Measurements from ENCODE around the gene MRPL48. TPM values are rescaled to one million over a fixed set of nuclear protein-coding genes. Genes with fewer than 3 reads are reported as not detected.
"Not testable (repeated sequence)": the region's sequence is repeated elsewhere in the genome, so short reads cannot be mapped to it uniquely, and the experiment has no call there.

MRPL48 gene
- total and polyA plus RNA-seq, 2 donors (not counting 1 experiment from before 2014, with no cell fraction given), result 19.1 to 28.3 TPM

DNA sequence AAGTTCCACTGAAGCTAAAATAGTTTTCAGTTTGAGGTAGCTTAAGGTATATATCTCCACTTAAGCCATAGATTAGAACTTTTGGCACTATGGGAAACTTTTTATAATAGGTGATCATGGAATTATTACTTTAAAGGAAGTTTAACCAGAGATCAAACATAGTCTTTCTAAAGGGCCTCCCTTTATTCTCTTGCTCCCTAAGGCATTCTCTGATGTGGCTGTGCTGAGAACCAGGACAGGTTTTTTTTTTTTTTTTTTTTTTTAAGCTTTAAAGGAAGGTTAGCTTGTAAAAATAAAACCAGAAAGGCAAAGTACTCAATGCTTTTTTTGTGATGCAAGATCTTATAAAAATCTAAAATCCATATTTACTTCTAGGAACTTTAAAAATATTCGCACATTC is 2.9 kb upstream of the MRPL48 start:
- intact Hi-C loops (cut with micrococcal nuclease), result no loop called here

DNA sequence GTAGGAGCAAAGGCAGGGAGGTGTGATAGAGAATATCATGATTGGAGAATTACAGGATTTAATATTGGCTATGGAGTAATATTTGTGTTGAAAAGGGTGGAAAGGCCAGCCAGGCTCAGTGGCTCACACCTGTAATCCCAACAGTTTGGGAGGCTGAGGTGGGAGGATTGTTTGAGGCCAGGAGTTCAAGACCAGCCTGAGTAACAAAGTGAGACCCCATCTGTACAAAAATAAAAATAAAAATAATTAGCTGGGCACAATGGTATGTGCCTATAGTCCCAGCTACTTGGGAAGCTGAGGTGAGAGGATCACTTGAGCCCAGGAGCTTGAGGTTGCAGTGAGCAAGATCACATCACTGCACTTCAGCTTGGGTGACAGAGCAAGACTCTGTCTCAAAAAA is 2.2 kb upstream of the MRPL48 start:
- ATAC-seq (ENCODE audit: low read depth); H3K4me3 Mint-ChIP-seq; H3K4me3 ChIP-seq (ENCODE audit: control extremely low read depth in 1 of 5, extremely low read depth in 1 of 5, insufficient read depth in 1 of 5, low read depth in 2 of 5, low read length in 4 of 5); H3K27me3 Mint-ChIP-seq; H3K27me3 ChIP-seq (replicated peaks in 1 of 4; ENCODE audit: control extremely low read depth in 1 of 4, control insufficient read depth in 3 of 4, insufficient read depth in 4 of 4, low read length in 3 of 4); CTCF ChIA-PET; intact Hi-C loops (cut with micrococcal nuclease); H3K9me3 ChIP-seq (ENCODE audit: control extremely low read depth in 1 of 3, control insufficient read depth in 2 of 3, insufficient read depth in 1 of 3, low read length in 2 of 3); H3K9me3 Mint-ChIP-seq (ENCODE audit: insufficient read depth); H2AFZ ChIP-seq (ENCODE audit: insufficient read depth, low read depth, low read length, poor library complexity, severe bottlenecking); H3K27ac Mint-ChIP-seq; H3K27ac ChIP-seq (ENCODE audit: low read length in 2 of 2); H3K9ac ChIP-seq (ENCODE audit: low read length); H3K4me2 ChIP-seq (replicated peaks; ENCODE audit: low read depth, low read length, poor library complexity, severe bottlenecking); H4K20me1 ChIP-seq (ENCODE audit: control insufficient read depth, insufficient read depth, low read length, poor library complexity, severe bottlenecking); H3K79me2 ChIP-seq (ENCODE audit: control insufficient read depth, insufficient read depth, low read length); H3K36me3 ChIP-seq (replicated peaks in 1 of 2; ENCODE audit: control extremely low read depth in 1 of 2, control insufficient read depth in 1 of 2, extremely low read depth in 1 of 2, insufficient read depth in 2 of 2, low read length in 1 of 2); DNase-seq: not testable (repeated sequence)
- H3K4me1 Mint-ChIP-seq, result peaks cover 20% of the 10 kb centered on the region
- H3K4me1 ChIP-seq (ENCODE audit: control insufficient read depth in 2 of 2, insufficient read depth in 2 of 2, low read length in 2 of 2), result peaks cover 13 to 14% of the 10 kb centered on the region in 2 donors
- POLR2A ChIA-PET, result interaction anchor here (0.7 kb wide), 2 partner anchors 332 to 1330 kb away, joined by 3 to 4 read pairs; no protein-coding TSS in a partner anchor

More for the DNA sequence above, 2.9 kb upstream of the MRPL48 start:
- peaks cover 17 to 18% of the 10 kb centered on the region in 2 donors for H3K4me1 ChIP-seq (ENCODE audit: control insufficient read depth in 2 of 2, insufficient read depth in 2 of 2, low read length in 2 of 2)
- peaks cover 2% of the 10 kb centered on the region for H3K79me2 ChIP-seq (ENCODE audit: control insufficient read depth, insufficient read depth, low read length)
- H3K36me3 ChIP-seq (replicated peaks in 1 of 2; ENCODE audit: control extremely low read depth in 1 of 2, control insufficient read depth in 1 of 2, extremely low read depth in 1 of 2, insufficient read depth in 2 of 2, low read length in 1 of 2), result no peaks in the 10 kb centered on the region
- Mint-ChIP-seq H3K4me3 (no peak overlapping the region), H3K9me3 (ENCODE audit: insufficient read depth) (no peaks in the 10 kb centered on the region), H3K27ac (no peak overlapping the region), H3K4me1 (peaks cover 21% of the 10 kb centered on the region), H3K27me3 (peaks cover 3% of the 10 kb centered on the region)
- H2AFZ ChIP-seq (ENCODE audit: insufficient read depth, low read depth, low read length, poor library complexity, severe bottlenecking), result no peak overlapping the region
- no peak overlapping the region for H3K27ac ChIP-seq (ENCODE audit: low read length in 2 of 2)
- no peak overlapping the region for H3K4me3 ChIP-seq (ENCODE audit: control extremely low read depth in 1 of 5, extremely low read depth in 1 of 5, insufficient read depth in 1 of 5, low read depth in 2 of 5, low read length in 4 of 5)
- no peak for TF ChIP-seq EZH2 (IDR thresholded peaks at IDR 0.05; ENCODE audit: borderline replicate concordance, insufficient read depth, low read depth, low read length, poor library complexity, severe bottlenecking)
- TF ChIP-seq, protein P1, sequence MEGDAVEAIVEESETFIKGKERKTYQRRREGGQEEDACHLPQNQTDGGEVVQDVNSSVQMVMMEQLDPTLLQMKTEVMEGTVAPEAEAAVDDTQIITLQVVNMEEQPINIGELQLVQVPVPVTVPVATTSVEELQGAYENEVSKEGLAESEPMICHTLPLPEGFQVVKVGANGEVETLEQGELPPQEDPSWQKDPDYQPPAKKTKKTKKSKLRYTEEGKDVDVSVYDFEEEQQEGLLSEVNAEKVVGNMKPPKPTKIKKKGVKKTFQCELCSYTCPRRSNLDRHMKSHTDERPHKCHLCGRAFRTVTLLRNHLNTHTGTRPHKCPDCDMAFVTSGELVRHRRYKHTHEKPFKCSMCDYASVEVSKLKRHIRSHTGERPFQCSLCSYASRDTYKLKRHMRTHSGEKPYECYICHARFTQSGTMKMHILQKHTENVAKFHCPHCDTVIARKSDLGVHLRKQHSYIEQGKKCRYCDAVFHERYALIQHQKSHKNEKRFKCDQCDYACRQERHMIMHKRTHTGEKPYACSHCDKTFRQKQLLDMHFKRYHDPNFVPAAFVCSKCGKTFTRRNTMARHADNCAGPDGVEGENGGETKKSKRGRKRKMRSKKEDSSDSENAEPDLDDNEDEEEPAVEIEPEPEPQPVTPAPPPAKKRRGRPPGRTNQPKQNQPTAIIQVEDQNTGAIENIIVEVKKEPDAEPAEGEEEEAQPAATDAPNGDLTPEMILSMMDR (IDR thresholded peaks at IDR 0.05), result no peak
- ATAC-seq (ENCODE audit: low read depth) (no peak), DNase-seq (no peak)
- no peaks in the 10 kb centered on the region for H4K20me1 ChIP-seq (ENCODE audit: control insufficient read depth, insufficient read depth, low read length, poor library complexity, severe bottlenecking)
- H3K27me3 ChIP-seq (replicated peaks in 1 of 4; ENCODE audit: control extremely low read depth in 1 of 4, control insufficient read depth in 3 of 4, insufficient read depth in 4 of 4, low read length in 3 of 4), result no peaks in the 10 kb centered on the region
- no peak overlapping the region for H3K4me2 ChIP-seq (replicated peaks; ENCODE audit: low read depth, low read length, poor library complexity, severe bottlenecking)
- WGBS (ENCODE audit: insufficient coverage), result no CpG with 5 or more reads among the region's 1 CpG
- ChIA-PET CTCF (interaction anchor here (0.9 kb wide), 1 partner anchor 23 kb away, joined by 3 read pairs; the partner anchor contains the start of gene RAB6A), POLR2A (no interaction called here)
- H3K9me3 ChIP-seq (ENCODE audit: control extremely low read depth in 1 of 3, control insufficient read depth in 2 of 3, insufficient read depth in 1 of 3, low read length in 2 of 3), result no peaks in the 10 kb centered on the region
- no peak overlapping the region for H3K9ac ChIP-seq (ENCODE audit: low read length)
